Keratinocyte (primary cell): ENCODE measurements around the gene CSMD2. TPM values are rescaled to one million over a fixed set of nuclear protein-coding genes. Genes with fewer than 3 reads are reported as not detected.

Source experiments
- DNase-seq: peaks from one replicate; pipeline ENCODE4 v3.0.0-alpha.2; 2011; ENCODE audit warnings: low read depth, missing footprints, low spot score
- FAIRE-seq: peaks from 2 replicates; lab custom pipeline; 2011; peaks lifted over from hg19 to GRCh38; lab: Jason Lieb, UNC
- H2AFZ ChIP-seq: 2 replicates; pipeline ENCODE4 v1.6.0; 2012; ENCODE audit warnings: low read length, control low read depth, inconsistent platforms; ENCODE audit not compliant: control insufficient read depth
- H3K27ac ChIP-seq: 2 replicates; pipeline ENCODE4 v1.5.1; 2011; ENCODE audit warnings: low read length; ENCODE audit not compliant: control insufficient read depth, insufficient read depth
- H3K27me3 ChIP-seq: 3 replicates; pipeline ENCODE4 v1.6.0; 2011; ENCODE audit warnings: low read length; ENCODE audit not compliant: control insufficient read depth, insufficient read depth; ENCODE audit errors: extremely low read depth
- H3K36me3 ChIP-seq, 2 experiments: 2 replicates in 1 of 2; 3 replicates in 1 of 2; pipeline ENCODE4 v1.5.1; 2011; ENCODE audit warnings: low read length in 2 of 2, mild to moderate bottlenecking in 1 of 2; ENCODE audit not compliant: control insufficient read depth in 2 of 2, insufficient read depth in 2 of 2; ENCODE audit errors: extremely low read depth in 1 of 2
- H3K4me1 ChIP-seq: 3 replicates; pipeline ENCODE4 v1.5.1; 2011; ENCODE audit warnings: low read length; ENCODE audit not compliant: control insufficient read depth, insufficient read depth; ENCODE audit errors: extremely low read depth
- H3K4me2 ChIP-seq: 3 replicates; pipeline ENCODE4 v1.6.0; 2011; ENCODE audit warnings: low read depth, low read length; ENCODE audit not compliant: control insufficient read depth, insufficient read depth; ENCODE audit errors: extremely low read depth
- H3K4me3 ChIP-seq, 3 experiments: fragments of 200-600 bp in 1 of 3; sonication (generic) in 1 of 3; 2 replicates in 2 of 3; 3 replicates in 1 of 3; pipeline ENCODE4 v1.5.1; 2011 to 2016; ENCODE audit warnings: low read length in 3 of 3, mild to moderate bottlenecking in 3 of 3, control low read depth in 2 of 3, inconsistent platforms in 1 of 3, low read depth in 1 of 3, mixed read lengths in 1 of 3, mixed run types in 1 of 3, moderate library complexity in 1 of 3; ENCODE audit not compliant: control insufficient read depth in 2 of 3, insufficient read depth in 2 of 3; ENCODE audit errors: extremely low read depth in 1 of 3
- H3K79me2 ChIP-seq: 2 replicates; pipeline ENCODE4 v1.6.0; 2012; ENCODE audit warnings: low read length; ENCODE audit not compliant: control insufficient read depth, insufficient read depth
- H3K9ac ChIP-seq: 3 replicates; pipeline ENCODE4 v1.6.0; 2011; ENCODE audit warnings: low read length; ENCODE audit not compliant: control insufficient read depth, insufficient read depth; ENCODE audit errors: extremely low read depth
- H3K9me1 ChIP-seq: 3 replicates; pipeline ENCODE4 v1.6.0; 2011; ENCODE audit warnings: low read length; ENCODE audit not compliant: control insufficient read depth, insufficient read depth; ENCODE audit errors: extremely low read depth
- H3K9me3 ChIP-seq: 2 replicates; pipeline ENCODE4 v1.5.1; 2012; ENCODE audit warnings: low read depth, low read length; ENCODE audit not compliant: control insufficient read depth
- H4K20me1 ChIP-seq: 3 replicates; pipeline ENCODE4 v1.6.0; 2011; ENCODE audit warnings: low read length; ENCODE audit not compliant: control insufficient read depth, insufficient read depth; ENCODE audit errors: extremely low read depth
- CTCF ChIP-seq, 3 experiments: IDR thresholded peaks in 1 of 3; conservative IDR thresholded peaks in 1 of 3; optimal IDR thresholded peaks in 1 of 3; 2 replicates in 2 of 3; 3 replicates in 1 of 3; pipeline versions ENCODE3 to v1.5.1; 2011; ENCODE audit warnings: low read length in 3 of 3, mild to moderate bottlenecking in 3 of 3, moderate library complexity in 2 of 3, control low read depth in 1 of 3, inconsistent platforms in 1 of 3; ENCODE audit not compliant: insufficient read depth in 2 of 3; ENCODE audit errors: extremely low read depth in 1 of 3
- EZH2 ChIP-seq: IDR thresholded peaks from one replicate; pipeline ENCODE4 v1.6.1; 2012; ENCODE audit warnings: inconsistent platforms, mild to moderate bottlenecking, low read length, moderate library complexity
- dilution Hi-C: fragments of 300-500 bp; cut with MboI; formaldehyde crosslinking; loops from one replicate; pipeline ENCODE4 v1.7.0; 2020; ENCODE audit warnings: low sequenced_read_pairs; ENCODE audit not compliant: extremely low pct_ligation_motif_present
- polyA plus RNA-seq, 5 experiments: library from polyadenylated mRNA; depleted of rRNA in 3 of 5; stranded (reverse) in 3 of 5; stranded (forward) in 1 of 5; unstranded in 1 of 5; fragments of >200 nt; gene quantifications; 1 replicate in 1 of 5; 2 replicates in 3 of 5; 3 replicates in 1 of 5; pipeline versions ENCODE4 v1.2.1 to v1.2.3, GENCODE V29; 2011 to 2012; ENCODE audit warnings: missing spikeins in 2 of 5, low read depth in 1 of 5, low replicate concordance in 1 of 5

The CSMD2 gene
- polyA plus RNA-seq, 1 donor (not counting 4 experiments of a cell fraction or from before 2014, with no cell fraction given): 2.0 TPM

- Histone ChIP-seq H3K4me1 (no peaks in the 10 kb centered on the region), H3K4me2 (no peak overlapping the region), H4K20me1 (no peaks in the 10 kb centered on the region), H3K36me3 (no peaks in the 10 kb centered on the region), H3K9me1 (no peaks in the 10 kb centered on the region), H3K79me2 (no peaks in the 10 kb centered on the region), H3K9me3 (no peaks in the 10 kb centered on the region), H3K27me3 (no peaks in the 10 kb centered on the region), H3K4me3 (no peak overlapping the region), H2AFZ (no peak overlapping the region), H3K9ac (no peak overlapping the region), H3K27ac (no peak overlapping the region)
- TF ChIP-seq CTCF (optimal IDR thresholded peaks at IDR 0.05 in 1 of 3, IDR thresholded peaks at IDR 0.05 in 1 of 3, conservative IDR thresholded peaks at IDR 0.05 in 1 of 3; ENCODE audit: extremely low read depth in 1 of 3, insufficient read depth in 2 of 3, low read length in 3 of 3) (no peak), EZH2 (no peak)
- dilution Hi-C loops: no loop called here
- FAIRE-seq: no peak
- no peak for DNase-seq
These were observed 110.1 kb downstream of the CSMD2 start for GRCh38 chr1:34054920-34055319.

GRCh38 chr1:34053660-34054059 lies 111.4 kb downstream of the CSMD2 start:
- H3K27ac ChIP-seq: no peak overlapping the region
- TF ChIP-seq CTCF (optimal IDR thresholded peaks at IDR 0.05 in 1 of 3, IDR thresholded peaks at IDR 0.05 in 1 of 3, conservative IDR thresholded peaks at IDR 0.05 in 1 of 3; ENCODE audit: extremely low read depth in 1 of 3, insufficient read depth in 2 of 3, low read length in 3 of 3) (no peak), EZH2 (no peak)
- H3K4me3 ChIP-seq: no peak overlapping the region
- H3K27me3 ChIP-seq: no peaks in the 10 kb centered on the region
- DNase-seq (no peak), FAIRE-seq (no peak)
- no peaks in the 10 kb centered on the region for H3K9me1 ChIP-seq
- no peaks in the 10 kb centered on the region for H4K20me1 ChIP-seq
- H3K36me3 ChIP-seq: no peaks in the 10 kb centered on the region
- no peaks in the 10 kb centered on the region for H3K79me2 ChIP-seq
- no peak overlapping the region for H3K9ac ChIP-seq
- no peak overlapping the region for H2AFZ ChIP-seq
- H3K4me2 ChIP-seq: no peak overlapping the region
- no peaks in the 10 kb centered on the region for H3K4me1 ChIP-seq
- dilution Hi-C loops: no loop called here
- H3K9me3 ChIP-seq: no peaks in the 10 kb centered on the region
